HG03175 (cell line): ENCODE measurements around the gene TCF4.
A peak's percentile ranks its signal among the peaks of the same experiment; 100 is the strongest.

Experiments
- ATAC-seq: cut with Tn5 transposase; IDR thresholded peaks from one replicate; pipeline ENCODE4 v1.9.1; 2021; ENCODE audit warnings: mild to moderate bottlenecking, moderate library complexity; ENCODE audit not compliant: unreplicated experiment

The TCF4 gene

GRCh38 chr18:55447672-55448018, 140.3 kb downstream of the TCF4 start:
- ATAC-seq = no peak

GRCh38 chr18:55446996-55447671, 140.9 kb downstream of the TCF4 start:
- no peak for ATAC-seq

GRCh38 chr18:55444536-55444935, 143.5 kb downstream of the TCF4 start:
- ATAC-seq = no peak

GRCh38 chr18:55443776-55444175, 144.2 kb downstream of the TCF4 start:
- no peak for ATAC-seq

- no peak for ATAC-seq
These were observed 145.4 kb downstream of the TCF4 start for GRCh38 chr18:55442561-55442960.

- ATAC-seq = no peak
These were observed 147.0 kb downstream of the TCF4 start for GRCh38 chr18:55440988-55441387.

- ATAC-seq = no peak
These were observed 148.9 kb downstream of the TCF4 start for GRCh38 chr18:55439056-55439455.

- no peak for ATAC-seq
These were observed 152.4 kb downstream of the TCF4 start for GRCh38 chr18:55435592-55435991.

- ATAC-seq = no peak
These were observed 154.3 kb downstream of the TCF4 start for GRCh38 chr18:55433648-55434047.

GRCh38 chr18:55433140-55433539, 154.9 kb downstream of the TCF4 start:
- ATAC-seq = no peak

- ATAC-seq = no peak
These were observed 155.5 kb downstream of the TCF4 start for GRCh38 chr18:55432307-55433040.

GRCh38 chr18:55430026-55430425, 158.0 kb downstream of the TCF4 start:
- ATAC-seq = no peak

GRCh38 chr18:55427951-55428350, 160.0 kb downstream of the TCF4 start:
- no peak for ATAC-seq

GRCh38 chr18:55425698-55426097, 162.3 kb downstream of the TCF4 start:
- ATAC-seq = no peak

- ATAC-seq = no peak
These were observed 165.4 kb downstream of the TCF4 start for GRCh38 chr18:55422456-55423180.

GRCh38 chr18:55421615-55422419, 166.2 kb downstream of the TCF4 start:
- ATAC-seq = no peak

GRCh38 chr18:55421308-55421614, 166.7 kb downstream of the TCF4 start:
- ATAC-seq = no peak

- ATAC-seq = peak; percentile 77
These were observed 167.2 kb downstream of the TCF4 start for GRCh38 chr18:55420665-55421307.

GRCh38 chr18:55419947-55420664, 167.9 kb downstream of the TCF4 start:
- ATAC-seq = peak; percentile 24
